Endodermal cell (in vitro differentiated cells): ENCODE results near the gene TMSB4X. TPM values are rescaled to one million over a fixed set of nuclear protein-coding genes. Genes with fewer than 3 reads are reported as not detected.
"Not testable (repeated sequence)": the region's sequence is repeated elsewhere in the genome, so short reads cannot be mapped to it uniquely, and the experiment has no call there.

Experiments
- DNase-seq: peaks from one replicate; pipeline ENCODE4 v3.0.0-alpha.2; 2017
- H3K27ac ChIP-seq: 2 replicates; pipeline ENCODE4 v1.5.1; 2013; ENCODE audit warnings: mild to moderate bottlenecking, low read depth, low read length, moderate library complexity
- H3K27me3 ChIP-seq: 2 replicates; pipeline ENCODE4 v1.6.1; 2013; ENCODE audit warnings: mild to moderate bottlenecking, low read length, moderate library complexity; ENCODE audit not compliant: insufficient read depth, control insufficient read depth, poor library complexity, severe bottlenecking
- H3K36me3 ChIP-seq: 2 replicates; pipeline ENCODE4 v1.7.0; 2013; ENCODE audit warnings: mild to moderate bottlenecking, low read length, moderate library complexity; ENCODE audit not compliant: control insufficient read depth, insufficient read depth
- H3K4me1 ChIP-seq: one replicate; pipeline ENCODE4 v1.7.0; 2013; ENCODE audit warnings: low read length; ENCODE audit not compliant: control insufficient read depth, insufficient read depth
- H3K4me3 ChIP-seq: 2 replicates; pipeline ENCODE4 v1.5.1; 2013; ENCODE audit warnings: mild to moderate bottlenecking, low read length, moderate library complexity
- H3K9ac ChIP-seq: 2 replicates; pipeline ENCODE4 v1.6.1; 2013; ENCODE audit warnings: mild to moderate bottlenecking, low read length, moderate library complexity; ENCODE audit not compliant: poor library complexity, severe bottlenecking; ENCODE audit errors: extremely low read depth
- H3K9me3 ChIP-seq: 2 replicates; pipeline ENCODE4 v1.6.1; 2013; ENCODE audit warnings: mild to moderate bottlenecking, low read length, moderate library complexity; ENCODE audit not compliant: control insufficient read depth
- H3K27ac Mint-ChIP-seq: 2 replicates; pipeline ENCODE4 v1.8.0; 2020; ENCODE audit warnings: mixed read lengths
- H3K27me3 Mint-ChIP-seq: 2 replicates; pipeline ENCODE4 v1.8.0; 2021; ENCODE audit warnings: mild to moderate bottlenecking, mixed read lengths; ENCODE audit not compliant: insufficient read depth
- H3K36me3 Mint-ChIP-seq: 2 replicates; pipeline ENCODE4 v1.8.0; 2020; ENCODE audit warnings: low read depth, mixed read lengths
- H3K4me1 Mint-ChIP-seq: 2 replicates; pipeline ENCODE4 v1.8.0; 2020; ENCODE audit warnings: mixed read lengths
- H3K4me3 Mint-ChIP-seq: 2 replicates; pipeline ENCODE4 v1.8.0; 2020; ENCODE audit warnings: mild to moderate bottlenecking, moderate library complexity, mixed read lengths
- H3K9me3 Mint-ChIP-seq: 2 replicates; pipeline ENCODE4 v1.8.0; 2020; ENCODE audit warnings: mild to moderate bottlenecking, mixed read lengths
- CTCF ChIP-seq: fragments of 200-600 bp; sonication (generic); conservative IDR thresholded peaks from 2 replicates; pipeline ENCODE4 v1.5.0; 2021; ENCODE audit warnings: antibody characterized with exemption, mild to moderate bottlenecking
- WGBS, 2 experiments: methylation state at CpG; one replicate each; pipeline versions ENCODE4 v1.1.5 to v1.1.7; 2013; ENCODE audit warnings: missing lambda C conversion rate in 2 of 2, mixed read lengths in 1 of 2; ENCODE audit not compliant: insufficient coverage in 1 of 2, insufficient read length in 1 of 2; 5-methylcytosine and 5-hydroxymethylcytosine counted together
- total RNA-seq, 2 donors: library from RNA; stranded (reverse); fragmentation: NEBNext Ultra II Directional in 1 of 2; extraction: Animal tissue kit (Norgen Biotek cat#: 25700) in 1 of 2; gene quantifications; 2 replicates in 1 of 2; 3 replicates in 1 of 2; pipeline ENCODE4 v1.2.1, GENCODE V29; 2021

TMSB4X gene
- total RNA-seq, 2 donors from 2014 or later: 1,539 to 2,456 TPM

DNA sequence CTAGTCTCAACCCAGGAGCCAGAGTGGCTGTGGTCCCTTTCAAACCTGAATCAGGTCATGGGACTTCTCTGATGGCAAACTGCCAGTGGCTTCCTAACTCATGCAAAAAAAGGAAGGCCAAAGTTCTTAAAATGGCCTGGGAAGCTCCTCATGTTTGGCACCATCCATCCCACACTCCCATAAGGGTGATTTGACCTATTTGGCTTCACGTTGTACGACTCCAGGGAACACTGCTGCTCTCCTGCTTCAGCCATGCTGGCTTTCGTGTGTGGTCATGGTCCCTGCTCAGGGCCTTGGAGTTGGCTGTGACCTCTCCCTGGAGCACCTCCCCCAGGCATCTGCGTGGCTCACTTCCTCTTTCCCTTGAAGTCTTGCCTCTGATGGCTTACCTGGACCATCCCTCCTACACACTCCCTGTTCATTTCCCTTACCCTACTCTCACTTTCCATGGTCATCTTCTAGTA lies 12.8 kb upstream of the TMSB4X start:
- H3K9ac ChIP-seq: no peak overlapping the region
- H3K4me3 Mint-ChIP-seq: no peak overlapping the region
- no peak for TF ChIP-seq CTCF
- no peaks in the 10 kb centered on the region for H3K4me1 Mint-ChIP-seq
- H3K27me3 ChIP-seq: no peaks in the 10 kb centered on the region
- no peaks in the 10 kb centered on the region for H3K27me3 Mint-ChIP-seq
- H3K9me3 ChIP-seq: no peaks in the 10 kb centered on the region
- H3K36me3 ChIP-seq: no peaks in the 10 kb centered on the region
- H3K9me3 Mint-ChIP-seq: peaks cover 69% of the 10 kb centered on the region
- no peak for DNase-seq
- H3K4me1 ChIP-seq: no peaks in the 10 kb centered on the region
- H3K27ac ChIP-seq: no peak overlapping the region
- no peak overlapping the region for H3K4me3 ChIP-seq
- no peak overlapping the region for H3K27ac Mint-ChIP-seq
- WGBS, 2 experiments: 83 to 89% methylated on average over 1 to 4 of the region's 4 CpGs
- H3K36me3 Mint-ChIP-seq: no peaks in the 10 kb centered on the region

GRCh38 chrX:12963210-12963850 lies 11.6 kb upstream of the TMSB4X start:
- not testable (repeated sequence) for H3K4me3 ChIP-seq, H3K36me3 ChIP-seq, H3K27me3 ChIP-seq, H3K9ac ChIP-seq, H3K27ac ChIP-seq, H3K27ac Mint-ChIP-seq, H3K9me3 ChIP-seq, H3K4me3 Mint-ChIP-seq, DNase-seq, H3K27me3 Mint-ChIP-seq, H3K4me1 ChIP-seq, H3K36me3 Mint-ChIP-seq, H3K4me1 Mint-ChIP-seq
- WGBS, 2 experiments: 98% methylated on average over 17 of the region's 52 CpGs; no CpG with 5 or more reads in 1 of the 2 experiments
- H3K9me3 Mint-ChIP-seq: peaks cover 70% of the 10 kb centered on the region

DNA sequence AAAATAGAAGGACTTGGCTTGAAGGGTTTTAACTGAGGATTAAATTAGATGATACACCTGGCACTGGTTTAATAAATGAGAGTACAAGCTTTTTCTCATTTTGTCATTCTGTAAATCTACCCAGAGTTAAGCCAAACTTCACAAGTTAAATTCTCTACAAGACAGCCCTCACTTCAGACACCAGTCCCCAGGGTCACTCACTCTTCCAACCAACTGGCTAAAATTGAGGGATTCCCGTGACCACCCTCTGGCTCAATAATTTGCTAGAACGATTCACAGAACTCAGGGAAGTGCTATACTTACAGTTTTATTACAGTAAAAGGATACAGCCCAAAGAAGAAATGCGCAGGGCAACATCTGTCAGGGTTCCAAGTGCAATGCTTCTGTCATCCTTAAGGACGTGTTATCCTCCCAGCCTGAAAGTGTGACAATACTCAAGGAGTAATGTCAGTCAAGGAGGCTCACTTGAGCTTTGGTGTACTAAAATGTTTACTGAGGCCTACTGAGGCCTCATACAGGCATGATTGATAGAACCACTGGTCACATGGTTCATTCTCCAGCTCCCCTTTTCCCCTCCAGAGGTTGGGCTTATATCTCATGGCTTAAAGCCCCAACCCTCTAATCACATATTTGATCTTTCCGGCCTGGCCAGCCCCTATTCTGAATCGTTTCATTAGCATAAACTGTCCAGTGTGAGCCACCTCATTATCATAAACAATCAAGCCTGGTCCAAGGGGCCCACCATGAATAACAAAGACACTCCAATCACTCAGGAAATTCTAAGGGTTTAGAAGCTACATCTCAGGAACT lies 9.6 kb upstream of the TMSB4X start:
- DNase-seq: no peak
- H3K27me3 Mint-ChIP-seq: no peaks in the 10 kb centered on the region
- no peaks in the 10 kb centered on the region for H3K27me3 ChIP-seq
- H3K9me3 ChIP-seq: no peaks in the 10 kb centered on the region
- no peak for TF ChIP-seq CTCF
- peaks cover 73% of the 10 kb centered on the region for H3K9me3 Mint-ChIP-seq
- no peak overlapping the region for H3K4me3 Mint-ChIP-seq
- H3K36me3 ChIP-seq: no peaks in the 10 kb centered on the region
- WGBS, 2 experiments: 50 to 85% methylated on average over 2 to 6 of the region's 6 CpGs
- no peaks in the 10 kb centered on the region for H3K4me1 ChIP-seq
- no peak overlapping the region for H3K9ac ChIP-seq
- no peaks in the 10 kb centered on the region for H3K36me3 Mint-ChIP-seq
- H3K4me3 ChIP-seq: no peak overlapping the region
- H3K27ac ChIP-seq: no peak overlapping the region
- H3K27ac Mint-ChIP-seq: no peak overlapping the region
- no peaks in the 10 kb centered on the region for H3K4me1 Mint-ChIP-seq
